GM12875 (cell line): ENCODE results near the gene GCDH.

Source experiments
- H3K4me3 ChIP-seq: one replicate; pipeline ENCODE4 v1.5.1; 2011; ENCODE audit warnings: low read depth, low read length, control low read depth
- TF ChIP-seq, protein P1 (sequence below): IDR thresholded peaks from 2 replicates; pipeline ENCODE4 v1.5.1; 2011; ENCODE audit warnings: low read depth, mild to moderate bottlenecking, control low read depth, inconsistent platforms, low read length, moderate library complexity, borderline replicate concordance; ENCODE audit not compliant: insufficient read depth

Gene GCDH

GRCh38 chr19:12884926-12885748 is 5.8 kb upstream of the GCDH start:
- TF ChIP-seq, protein P1, sequence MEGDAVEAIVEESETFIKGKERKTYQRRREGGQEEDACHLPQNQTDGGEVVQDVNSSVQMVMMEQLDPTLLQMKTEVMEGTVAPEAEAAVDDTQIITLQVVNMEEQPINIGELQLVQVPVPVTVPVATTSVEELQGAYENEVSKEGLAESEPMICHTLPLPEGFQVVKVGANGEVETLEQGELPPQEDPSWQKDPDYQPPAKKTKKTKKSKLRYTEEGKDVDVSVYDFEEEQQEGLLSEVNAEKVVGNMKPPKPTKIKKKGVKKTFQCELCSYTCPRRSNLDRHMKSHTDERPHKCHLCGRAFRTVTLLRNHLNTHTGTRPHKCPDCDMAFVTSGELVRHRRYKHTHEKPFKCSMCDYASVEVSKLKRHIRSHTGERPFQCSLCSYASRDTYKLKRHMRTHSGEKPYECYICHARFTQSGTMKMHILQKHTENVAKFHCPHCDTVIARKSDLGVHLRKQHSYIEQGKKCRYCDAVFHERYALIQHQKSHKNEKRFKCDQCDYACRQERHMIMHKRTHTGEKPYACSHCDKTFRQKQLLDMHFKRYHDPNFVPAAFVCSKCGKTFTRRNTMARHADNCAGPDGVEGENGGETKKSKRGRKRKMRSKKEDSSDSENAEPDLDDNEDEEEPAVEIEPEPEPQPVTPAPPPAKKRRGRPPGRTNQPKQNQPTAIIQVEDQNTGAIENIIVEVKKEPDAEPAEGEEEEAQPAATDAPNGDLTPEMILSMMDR: peak; percentile 73
- peak overlapping the region; percentile 58 for H3K4me3 ChIP-seq

DNA sequence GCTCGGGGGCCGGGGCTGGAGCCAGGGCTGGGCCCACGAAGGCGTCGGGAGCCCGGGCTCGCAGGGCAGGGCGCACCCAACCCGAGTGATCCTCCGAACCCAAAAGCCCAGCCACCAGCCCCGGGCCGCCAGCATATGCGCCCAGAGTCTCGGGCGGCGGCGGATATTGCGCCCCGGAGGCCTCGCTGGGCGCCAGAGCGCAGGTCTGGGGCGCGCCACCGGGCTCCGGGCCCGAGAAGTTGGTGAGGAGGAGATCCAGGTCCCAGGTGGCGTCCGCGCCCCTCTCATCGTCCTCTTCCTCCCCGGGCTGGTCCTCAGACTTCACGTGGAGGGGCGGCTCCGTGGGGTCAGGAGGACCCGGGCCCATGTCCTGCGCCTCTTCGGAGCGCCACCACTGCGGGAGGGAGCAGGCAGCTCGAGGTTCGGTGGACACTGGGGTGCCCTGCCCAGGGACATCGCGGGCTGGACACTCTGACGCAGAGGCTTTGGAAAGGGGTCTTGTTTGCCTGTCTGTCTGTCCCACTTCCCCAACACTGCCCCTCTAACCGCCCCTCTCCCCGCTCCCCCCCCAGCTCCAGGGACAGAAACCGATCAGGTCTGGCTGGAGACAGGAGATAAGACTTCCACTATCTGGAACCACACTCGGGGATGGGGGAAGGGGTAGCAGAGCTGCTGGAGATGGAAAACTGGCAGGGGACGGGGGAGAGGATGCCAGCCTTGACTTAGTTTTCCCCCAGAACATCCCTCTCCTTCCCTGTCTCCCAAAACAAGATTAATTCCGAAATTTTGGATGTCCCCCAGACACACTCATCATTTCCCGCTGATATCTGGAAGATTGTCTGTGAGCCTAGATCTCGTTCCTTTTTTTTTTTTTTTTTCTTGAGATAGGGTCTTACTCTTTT is 5.0 kb upstream of the GCDH start:
- H3K4me3 ChIP-seq: peak overlapping the region; percentile 58
- TF ChIP-seq, protein P1: no peak

DNA sequence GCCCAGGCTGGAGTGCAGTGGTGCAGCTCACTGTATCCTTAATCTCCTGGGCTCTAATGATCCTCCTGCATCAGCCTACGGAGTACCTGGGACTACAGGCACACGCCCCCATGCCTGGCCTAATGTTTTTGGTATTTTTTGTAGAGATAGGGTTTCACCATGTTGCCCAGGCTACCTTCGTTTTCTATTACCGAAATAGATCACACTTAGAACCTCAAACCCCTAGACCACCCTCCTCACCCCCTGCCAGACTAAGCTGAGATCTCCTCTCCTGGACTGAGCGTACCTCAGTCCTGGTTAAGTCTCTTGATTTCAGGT is 4.3 kb upstream of the GCDH start:
- TF ChIP-seq, protein P1: no peak

GRCh38 chr19:12886969-12887747 is 3.8 kb upstream of the GCDH start, which contains the start of gene KLF1:
Gene KLF1 (minus strand): TSS chr19:12887201. CDS start chr19:12887140, 61 bp downstream.
- TF ChIP-seq, protein P1: no peak
- no peak within 1 kb of the TSS for H3K4me3 ChIP-seq

More for the DNA sequence above, 4.3 kb upstream of the GCDH start:
- H3K4me3 ChIP-seq: no peak overlapping the region

GRCh38 chr19:12888006-12888603 is 2.9 kb upstream of the GCDH start:
- TF ChIP-seq, protein P1: no peak
- H3K4me3 ChIP-seq: no peak overlapping the region

DNA sequence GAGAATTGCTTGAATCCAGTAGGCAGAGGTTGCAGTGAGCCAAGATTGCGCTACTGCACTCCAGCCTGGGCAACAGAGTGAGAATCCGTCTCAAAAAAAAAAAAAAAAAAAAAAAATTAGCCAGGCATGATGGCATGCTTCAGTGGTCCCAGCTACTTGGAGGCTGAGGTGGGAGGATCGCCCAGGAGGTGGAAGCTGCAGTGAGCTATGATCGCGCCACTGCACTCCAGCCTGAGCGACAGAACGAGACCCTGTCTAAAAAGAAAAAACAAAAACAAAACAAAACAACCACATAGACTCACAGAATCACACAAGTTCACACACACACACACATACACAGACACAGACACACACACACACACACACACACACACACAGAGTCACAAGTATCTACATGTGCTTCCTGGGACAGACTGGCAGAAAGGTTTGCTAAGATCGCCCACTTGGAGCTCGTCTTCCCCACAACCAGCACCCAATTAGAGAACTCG is 617 bp upstream of the GCDH start:
- peak overlapping the region; percentile 2 for H3K4me3 ChIP-seq

DNA sequence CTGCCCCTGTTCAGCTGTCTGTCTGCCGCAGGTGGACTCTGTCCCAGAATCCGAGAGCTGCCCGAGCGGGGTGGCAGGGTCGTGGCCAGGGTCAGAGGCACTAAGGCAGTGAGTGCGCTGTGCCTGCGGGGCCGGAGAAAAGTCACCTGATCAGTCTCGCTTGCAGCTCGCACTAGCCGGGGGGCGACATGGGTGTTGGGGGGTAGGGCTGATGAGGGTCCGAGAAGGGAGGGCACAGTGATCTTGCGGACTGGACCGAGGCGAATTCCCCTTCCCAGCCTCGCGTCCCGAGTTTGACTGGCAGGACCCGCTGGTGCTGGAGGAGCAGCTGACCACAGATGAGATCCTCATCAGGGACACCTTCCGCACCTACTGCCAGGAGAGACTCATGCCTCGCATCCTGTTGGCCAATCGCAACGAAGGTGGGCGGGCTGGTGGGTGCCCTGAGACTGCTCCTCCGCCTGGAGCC is 627 bp downstream of the GCDH start:
- TF ChIP-seq, protein P1: no peak
- H3K4me3 ChIP-seq: peak overlapping the region; percentile 94
